GM23248 (cell line): ENCODE data around the gene KRTAP5-1.

Experiments used
- EZH2 ChIP-seq: fragments of 200-600 bp; sonication (generic); IDR thresholded peaks from 2 replicates; pipeline ENCODE4 v1.6.1; 2018; ENCODE audit warnings: antibody characterized with exemption, mild to moderate bottlenecking; ENCODE audit not compliant: insufficient read depth, poor library complexity, severe bottlenecking
- EZH2phosphoT487 ChIP-seq: fragments of 200-600 bp; sonication (generic); IDR thresholded peaks from 2 replicates; pipeline ENCODE4 v1.6.1; 2018; ENCODE audit warnings: antibody characterized with exemption, moderate library complexity, mild to moderate bottlenecking, low read depth; ENCODE audit not compliant: insufficient read depth

DNA sequence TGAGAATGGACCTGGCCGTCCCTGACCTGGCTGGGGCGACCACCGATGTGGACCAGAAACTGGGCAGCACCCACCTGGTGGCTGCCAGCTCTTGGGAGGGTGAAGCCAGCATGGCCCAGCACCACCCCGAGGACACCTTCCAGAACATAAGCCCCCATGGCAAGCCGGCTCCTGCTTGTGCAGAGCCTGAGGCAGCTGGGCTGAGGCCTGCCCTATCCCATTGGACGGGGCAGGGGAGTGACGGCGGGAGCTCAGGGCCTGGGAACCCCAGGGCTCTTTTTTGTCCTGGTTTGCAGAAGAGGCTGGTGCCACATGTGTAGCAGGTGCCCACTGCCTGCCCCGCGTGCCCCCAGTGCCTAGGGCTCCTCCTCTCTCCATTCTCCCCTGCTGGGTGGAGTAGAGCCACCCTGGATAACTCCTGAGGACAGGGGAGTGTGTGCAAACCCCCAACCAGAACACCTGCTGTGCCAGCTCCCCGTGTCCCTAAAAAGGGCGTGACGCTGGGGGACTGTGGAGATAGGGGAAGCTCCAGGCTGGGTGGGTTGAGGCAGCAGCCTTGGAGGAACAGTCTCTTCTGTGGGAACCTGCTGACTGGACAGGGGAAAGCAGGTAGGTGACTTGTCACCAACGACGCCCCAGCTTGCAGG is 25.0 kb downstream of the KRTAP5-1 start:
- TF ChIP-seq EZH2phosphoT487 (no peak), EZH2 (no peak)
